ENCODE results near the gene USP31.

The USP31 gene

GRCh38 chr16:23134274-23134673, 15.0 kb downstream of the USP31 start:
- DNase-seq (ENCODE audit: low read depth): no peak
- TF ChIP-seq CTCF (conservative IDR thresholded peaks at IDR 0.05; ENCODE audit: low read depth, low read length): no peak
- H3K4me3 ChIP-seq (ENCODE audit: low read length): no peak overlapping the region

GRCh38 chr16:23132775-23133463, 16.3 kb downstream of the USP31 start:
- no peak overlapping the region for H3K4me3 ChIP-seq (ENCODE audit: low read length)

GRCh38 chr16:23131931-23132621, 17.2 kb downstream of the USP31 start:
- DNase-seq (ENCODE audit: low read depth): no peak
- no peak overlapping the region for H3K4me3 ChIP-seq (ENCODE audit: low read length)
- TF ChIP-seq CTCF (conservative IDR thresholded peaks at IDR 0.05; ENCODE audit: low read depth, low read length): no peak

More at GRCh38 chr16:23132775-23133463, 16.3 kb downstream of the USP31 start:
- no peak for TF ChIP-seq CTCF (conservative IDR thresholded peaks at IDR 0.05; ENCODE audit: low read depth, low read length)
- DNase-seq (ENCODE audit: low read depth): no peak

- DNase-seq (ENCODE audit: low read depth): no peak
- H3K4me3 ChIP-seq (ENCODE audit: low read length): no peak overlapping the region
- TF ChIP-seq CTCF (conservative IDR thresholded peaks at IDR 0.05; ENCODE audit: low read depth, low read length): no peak
These were observed 17.8 kb downstream of the USP31 start for GRCh38 chr16:23131436-23131835.

- TF ChIP-seq CTCF (conservative IDR thresholded peaks at IDR 0.05; ENCODE audit: low read depth, low read length): no peak
- H3K4me3 ChIP-seq (ENCODE audit: low read length): no peak overlapping the region
- DNase-seq (ENCODE audit: low read depth): no peak
These were observed 18.2 kb downstream of the USP31 start for GRCh38 chr16:23131036-23131435.

GRCh38 chr16:23129686-23130085, 19.6 kb downstream of the USP31 start:
- H3K4me3 ChIP-seq (ENCODE audit: low read length): no peak overlapping the region
- no peak for DNase-seq (ENCODE audit: low read depth)
- no peak for TF ChIP-seq CTCF (conservative IDR thresholded peaks at IDR 0.05; ENCODE audit: low read depth, low read length)

- no peak overlapping the region for H3K4me3 ChIP-seq (ENCODE audit: low read length)
- no peak for DNase-seq (ENCODE audit: low read depth)
- TF ChIP-seq CTCF (conservative IDR thresholded peaks at IDR 0.05; ENCODE audit: low read depth, low read length): no peak
These were observed 21.2 kb downstream of the USP31 start for GRCh38 chr16:23128056-23128455.
